Loucy (cell line): Measurements from ENCODE around the gene PDE4D.

Source experiments
- H2AFZ ChIP-seq: fragments of 200-600 bp; sonication (generic); 2 replicates; pipeline ENCODE4 v1.6.0; 2016; ENCODE audit warnings: antibody characterized with exemption, mild to moderate bottlenecking, low read length, moderate library complexity
- H3F3A ChIP-seq: fragments of 200-600 bp; 2 replicates; pipeline ENCODE4 v1.6.0; 2016; ENCODE audit warnings: antibody characterized with exemption, low read depth, mild to moderate bottlenecking
- H3K27me3 ChIP-seq: fragments of 200-600 bp; sonication (generic); 2 replicates; pipeline ENCODE4 v1.6.1; 2014; ENCODE audit warnings: low read length, mild to moderate bottlenecking; ENCODE audit not compliant: insufficient read depth, poor library complexity, severe bottlenecking
- H3K36me3 ChIP-seq: fragments of 200-600 bp; sonication (generic); 2 replicates; pipeline ENCODE4 v1.6.1; 2016; ENCODE audit warnings: low read length; ENCODE audit not compliant: insufficient read depth
- H3K4me1 ChIP-seq: fragments of 200-600 bp; sonication (generic); 2 replicates; pipeline ENCODE4 v1.5.1; 2014; ENCODE audit warnings: low read length, mild to moderate bottlenecking; ENCODE audit not compliant: insufficient read depth, poor library complexity, severe bottlenecking
- H3K4me2 ChIP-seq: fragments of 200-600 bp; sonication (generic); 2 replicates; pipeline ENCODE4 v1.6.0; 2014; ENCODE audit warnings: antibody characterized with exemption, low read length, low read depth, mild to moderate bottlenecking; ENCODE audit not compliant: poor library complexity, severe bottlenecking
- H3K4me3 ChIP-seq: fragments of 200-600 bp; sonication (generic); 2 replicates; pipeline ENCODE4 v1.5.1; 2014; ENCODE audit warnings: low read length, mild to moderate bottlenecking, mixed read lengths; ENCODE audit not compliant: poor library complexity, severe bottlenecking
- H3K79me2 ChIP-seq: fragments of 200-600 bp; sonication (generic); 2 replicates; pipeline ENCODE4 v1.6.1; 2014; ENCODE audit warnings: low read length; ENCODE audit not compliant: insufficient read depth
- H3K9ac ChIP-seq: fragments of 200-600 bp; sonication (generic); 2 replicates; pipeline ENCODE4 v1.6.0; 2014; ENCODE audit warnings: mild to moderate bottlenecking, low read depth, low read length, moderate library complexity; ENCODE audit not compliant: poor library complexity, severe bottlenecking
- H3K9me2 ChIP-seq: fragments of 200-600 bp; sonication (generic); replicated peaks from 2 replicates; pipeline ENCODE4 v1.6.1; 2016; ENCODE audit warnings: low read depth, low read length, mixed read lengths
- H3K9me3 ChIP-seq: fragments of 200-600 bp; sonication (generic); 2 replicates; pipeline ENCODE4 v1.6.1; 2014; ENCODE audit warnings: mild to moderate bottlenecking, antibody characterized with exemption, low read length, low read depth; ENCODE audit not compliant: insufficient read depth
- H4K20me1 ChIP-seq: fragments of 200-600 bp; sonication (generic); 2 replicates; pipeline ENCODE4 v1.6.0; 2014; ENCODE audit warnings: antibody characterized with exemption, low read length, mild to moderate bottlenecking; ENCODE audit not compliant: insufficient read depth, poor library complexity, severe bottlenecking
- CTCF ChIP-seq: fragments of 200-600 bp; sonication (generic); conservative IDR thresholded peaks from 2 replicates; pipeline ENCODE4 v1.5.1; 2014; ENCODE audit warnings: mild to moderate bottlenecking, antibody characterized with exemption, low read length
- EZH2phosphoT487 ChIP-seq: fragments of 200-600 bp; IDR thresholded peaks from 2 replicates; pipeline ENCODE4 v1.6.1; 2018; ENCODE audit warnings: antibody characterized with exemption, mild to moderate bottlenecking, moderate library complexity, borderline replicate concordance

PDE4D gene

GRCh38 chr5:59322894-59323293 is 570.6 kb downstream of the PDE4D start:
- H4K20me1 ChIP-seq: no peaks in the 10 kb centered on the region
- no peaks in the 10 kb centered on the region for H3K27me3 ChIP-seq
- no peaks in the 10 kb centered on the region for H3K79me2 ChIP-seq
- no peak overlapping the region for H3K9ac ChIP-seq
- TF ChIP-seq EZH2phosphoT487 (no peak), CTCF (no peak)
- no peaks in the 10 kb centered on the region for H3K9me2 ChIP-seq
- H3F3A ChIP-seq: no peaks in the 10 kb centered on the region
- no peak overlapping the region for H2AFZ ChIP-seq
- no peaks in the 10 kb centered on the region for H3K4me1 ChIP-seq
- H3K4me2 ChIP-seq: no peak overlapping the region
- H3K9me3 ChIP-seq: no peaks in the 10 kb centered on the region
- no peaks in the 10 kb centered on the region for H3K36me3 ChIP-seq
- H3K4me3 ChIP-seq: no peak overlapping the region

- TF ChIP-seq CTCF (no peak), EZH2phosphoT487 (no peak)
- Histone ChIP-seq H3K9me3 (no peaks in the 10 kb centered on the region), H3F3A (no peaks in the 10 kb centered on the region), H3K27me3 (no peaks in the 10 kb centered on the region), H3K4me3 (no peak overlapping the region), H3K79me2 (no peaks in the 10 kb centered on the region), H3K4me1 (no peaks in the 10 kb centered on the region), H2AFZ (no peak overlapping the region), H4K20me1 (no peaks in the 10 kb centered on the region), H3K4me2 (no peak overlapping the region), H3K9me2 (no peaks in the 10 kb centered on the region), H3K9ac (no peak overlapping the region), H3K36me3 (no peaks in the 10 kb centered on the region)
Measured at GRCh38 chr5:59322058-59322457, 571.5 kb downstream of the PDE4D start.

GRCh38 chr5:59321642-59322041 is 571.9 kb downstream of the PDE4D start:
- no peaks in the 10 kb centered on the region for H3K79me2 ChIP-seq
- H3K9me2 ChIP-seq: no peaks in the 10 kb centered on the region
- no peak for TF ChIP-seq EZH2phosphoT487
- H4K20me1 ChIP-seq: no peaks in the 10 kb centered on the region
- H2AFZ ChIP-seq: no peak overlapping the region
- no peaks in the 10 kb centered on the region for H3K27me3 ChIP-seq
- no peaks in the 10 kb centered on the region for H3K9me3 ChIP-seq
- H3K4me3 ChIP-seq: no peak overlapping the region
- no peaks in the 10 kb centered on the region for H3K36me3 ChIP-seq
- no peaks in the 10 kb centered on the region for H3K4me1 ChIP-seq
- H3F3A ChIP-seq: no peaks in the 10 kb centered on the region
- H3K4me2 ChIP-seq: no peak overlapping the region
- H3K9ac ChIP-seq: no peak overlapping the region

GRCh38 chr5:59320420-59320819 is 573.1 kb downstream of the PDE4D start:
- H3K4me2 ChIP-seq: no peak overlapping the region
- no peaks in the 10 kb centered on the region for H3K9me2 ChIP-seq
- H3F3A ChIP-seq: no peaks in the 10 kb centered on the region
- no peaks in the 10 kb centered on the region for H4K20me1 ChIP-seq
- H3K36me3 ChIP-seq: no peaks in the 10 kb centered on the region
- no peak for TF ChIP-seq CTCF
- TF ChIP-seq EZH2phosphoT487: no peak
- H3K27me3 ChIP-seq: no peaks in the 10 kb centered on the region
- H3K9ac ChIP-seq: no peak overlapping the region
- no peak overlapping the region for H3K4me3 ChIP-seq
- no peaks in the 10 kb centered on the region for H3K4me1 ChIP-seq
- H3K79me2 ChIP-seq: no peaks in the 10 kb centered on the region
- H3K9me3 ChIP-seq: no peaks in the 10 kb centered on the region
- H2AFZ ChIP-seq: no peak overlapping the region
